Left renal pelvis (tissue), 4 donors: ENCODE data around the gene KCTD19. TPM values are rescaled to one million over a fixed set of nuclear protein-coding genes. Genes with fewer than 3 reads are reported as not detected.

Experiments
- DNase-seq, 4 donors: peaks; one replicate each; pipeline ENCODE4 v3.0.0-alpha.2; 2013; ENCODE audit warnings: low read depth in 4 of 4, low spot score in 3 of 4
- polyA plus RNA-seq, 4 donors: library from polyadenylated mRNA; unstranded; fragments of 120-200 nt; gene quantifications; one replicate each; pipeline ENCODE4 v1.2.1, GENCODE V29; 2013; ENCODE audit not compliant: insufficient read length in 4 of 4

KCTD19 gene
- polyA plus RNA-seq, 4 donors = 0.50 to 2.3 (median 1.2) TPM

- DNase-seq = no peak
Observed at GRCh38 chr16:67264866-67265265, 61.7 kb downstream of the KCTD19 start.

- DNase-seq = no peak
Observed at GRCh38 chr16:67264277-67264676, 62.3 kb downstream of the KCTD19 start.

- DNase-seq = no peak
Observed at GRCh38 chr16:67263201-67263600, 63.3 kb downstream of the KCTD19 start.

- no peak for DNase-seq
Observed at GRCh38 chr16:67260426-67261063, 66.0 kb downstream of the KCTD19 start.

- DNase-seq = no peak
Observed at GRCh38 chr16:67259705-67260104, 66.8 kb downstream of the KCTD19 start.

GRCh38 chr16:67258161-67258835 lies 68.2 kb downstream of the KCTD19 start:
- no peak for DNase-seq

- DNase-seq = no peak
Observed at GRCh38 chr16:67257486-67258160, 68.9 kb downstream of the KCTD19 start.

GRCh38 chr16:67256701-67257230 lies 69.8 kb downstream of the KCTD19 start:
- no peak for DNase-seq

GRCh38 chr16:67255553-67256221 lies 70.9 kb downstream of the KCTD19 start:
- DNase-seq = no peak

- DNase-seq = no peak
Observed at GRCh38 chr16:67254801-67255552, 71.6 kb downstream of the KCTD19 start.

- DNase-seq = no peak
Observed at GRCh38 chr16:67252609-67253497, 73.7 kb downstream of the KCTD19 start.

- no peak for DNase-seq
Observed at GRCh38 chr16:67250045-67250327, 76.6 kb downstream of the KCTD19 start.

GRCh38 chr16:67249178-67250044 lies 77.1 kb downstream of the KCTD19 start:
- DNase-seq = no peak

GRCh38 chr16:67248401-67249177 lies 78.0 kb downstream of the KCTD19 start, which contains the start of gene SLC9A5:
TSS of gene SLC9A5 (plus strand) at chr16:67248979. CDS start at chr16:67249015, 36 bp downstream.
- no peak for DNase-seq

- no peak for DNase-seq
Observed at GRCh38 chr16:67248073-67248400, 78.5 kb downstream of the KCTD19 start.

GRCh38 chr16:67247192-67248072 lies 79.1 kb downstream of the KCTD19 start, which contains the start of gene FHOD1:
TSS of gene FHOD1 (minus strand) at chr16:67247481. CDS start at chr16:67247410, 71 bp downstream.
- peak; percentile 76 to 84 (median 82) for DNase-seq

GRCh38 chr16:67246756-67247191 lies 79.8 kb downstream of the KCTD19 start:
- DNase-seq = no peak
